Thoracic aorta (tissue), 2 donors: Measurements from ENCODE around the gene PIEZO2. TPM values are rescaled to one million over a fixed set of nuclear protein-coding genes. Genes with fewer than 3 reads are reported as not detected.

Source experiments
- ATAC-seq: fragments of 150-250 bp; one replicate; pipeline ENCODE4 v1.8.0; 2017; ENCODE audit warnings: low read depth; ENCODE audit not compliant: insufficient number of reproducible peaks, low FRiP score
- DNase-seq: peaks from one replicate; pipeline ENCODE4 v3.0.0-alpha.2; 2020; ENCODE audit warnings: low spot score
- H3K27ac ChIP-seq, 2 donors: fragments of 200-600 bp; sonication (generic); 1 replicate in 1 of 2; 2 replicates in 1 of 2; pipeline ENCODE4 v1.5.1; 2016; ENCODE audit warnings: mild to moderate bottlenecking in 2 of 2, moderate library complexity in 2 of 2
- H3K27me3 ChIP-seq: fragments of 200-600 bp; sonication (generic); replicated peaks from 2 replicates; pipeline ENCODE4 v1.6.0; 2016; ENCODE audit warnings: mild to moderate bottlenecking; ENCODE audit not compliant: insufficient read depth
- H3K36me3 ChIP-seq: fragments of 200-600 bp; sonication (generic); one replicate; pipeline ENCODE4 v1.5.1; 2016
- H3K4me1 ChIP-seq, 2 donors: fragments of 200-600 bp; sonication (generic); 1 replicate in 1 of 2; 2 replicates in 1 of 2; pipeline versions ENCODE4 v1.5.1 to v1.6.0; 2016; ENCODE audit warnings: low read depth in 2 of 2, mild to moderate bottlenecking in 1 of 2; ENCODE audit not compliant: control insufficient read depth in 1 of 2
- H3K4me3 ChIP-seq: fragments of 200-600 bp; sonication (generic); 2 replicates; pipeline ENCODE4 v1.5.1; 2016; ENCODE audit warnings: mild to moderate bottlenecking
- H3K9me3 ChIP-seq: fragments of 200-600 bp; sonication (generic); 2 replicates; pipeline ENCODE4 v1.5.1; 2016
- total RNA-seq, 2 donors: library from RNA; depleted of rRNA; stranded (reverse); fragments of >200 nt; gene quantifications; one replicate each; pipeline versions ENCODE4 v1.1.0 to v1.2.3, GENCODE V29; 2016
- TF ChIP-seq, protein P1 (sequence below): fragments of 200-600 bp; sonication (generic); IDR thresholded peaks from one replicate; pipeline ENCODE4 v1.5.1; 2019; ENCODE audit warnings: antibody characterized with exemption

The PIEZO2 gene
- total RNA-seq, 2 donors from 2014 or later, result 8.3 to 10.3 TPM

- no peaks in the 10 kb centered on the region for H3K27me3 ChIP-seq
- H3K36me3 ChIP-seq, result no peaks in the 10 kb centered on the region
- H3K27ac ChIP-seq, result no peak overlapping the region
- no peaks in the 10 kb centered on the region for H3K4me1 ChIP-seq
- TF ChIP-seq, protein P1, sequence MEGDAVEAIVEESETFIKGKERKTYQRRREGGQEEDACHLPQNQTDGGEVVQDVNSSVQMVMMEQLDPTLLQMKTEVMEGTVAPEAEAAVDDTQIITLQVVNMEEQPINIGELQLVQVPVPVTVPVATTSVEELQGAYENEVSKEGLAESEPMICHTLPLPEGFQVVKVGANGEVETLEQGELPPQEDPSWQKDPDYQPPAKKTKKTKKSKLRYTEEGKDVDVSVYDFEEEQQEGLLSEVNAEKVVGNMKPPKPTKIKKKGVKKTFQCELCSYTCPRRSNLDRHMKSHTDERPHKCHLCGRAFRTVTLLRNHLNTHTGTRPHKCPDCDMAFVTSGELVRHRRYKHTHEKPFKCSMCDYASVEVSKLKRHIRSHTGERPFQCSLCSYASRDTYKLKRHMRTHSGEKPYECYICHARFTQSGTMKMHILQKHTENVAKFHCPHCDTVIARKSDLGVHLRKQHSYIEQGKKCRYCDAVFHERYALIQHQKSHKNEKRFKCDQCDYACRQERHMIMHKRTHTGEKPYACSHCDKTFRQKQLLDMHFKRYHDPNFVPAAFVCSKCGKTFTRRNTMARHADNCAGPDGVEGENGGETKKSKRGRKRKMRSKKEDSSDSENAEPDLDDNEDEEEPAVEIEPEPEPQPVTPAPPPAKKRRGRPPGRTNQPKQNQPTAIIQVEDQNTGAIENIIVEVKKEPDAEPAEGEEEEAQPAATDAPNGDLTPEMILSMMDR, result no peak
- no peak for ATAC-seq
- no peaks in the 10 kb centered on the region for H3K9me3 ChIP-seq
- H3K4me3 ChIP-seq, result no peak overlapping the region
- no peak for DNase-seq
Measured at GRCh38 chr18:11066038-11066437, 83.3 kb downstream of the PIEZO2 start.

DNA sequence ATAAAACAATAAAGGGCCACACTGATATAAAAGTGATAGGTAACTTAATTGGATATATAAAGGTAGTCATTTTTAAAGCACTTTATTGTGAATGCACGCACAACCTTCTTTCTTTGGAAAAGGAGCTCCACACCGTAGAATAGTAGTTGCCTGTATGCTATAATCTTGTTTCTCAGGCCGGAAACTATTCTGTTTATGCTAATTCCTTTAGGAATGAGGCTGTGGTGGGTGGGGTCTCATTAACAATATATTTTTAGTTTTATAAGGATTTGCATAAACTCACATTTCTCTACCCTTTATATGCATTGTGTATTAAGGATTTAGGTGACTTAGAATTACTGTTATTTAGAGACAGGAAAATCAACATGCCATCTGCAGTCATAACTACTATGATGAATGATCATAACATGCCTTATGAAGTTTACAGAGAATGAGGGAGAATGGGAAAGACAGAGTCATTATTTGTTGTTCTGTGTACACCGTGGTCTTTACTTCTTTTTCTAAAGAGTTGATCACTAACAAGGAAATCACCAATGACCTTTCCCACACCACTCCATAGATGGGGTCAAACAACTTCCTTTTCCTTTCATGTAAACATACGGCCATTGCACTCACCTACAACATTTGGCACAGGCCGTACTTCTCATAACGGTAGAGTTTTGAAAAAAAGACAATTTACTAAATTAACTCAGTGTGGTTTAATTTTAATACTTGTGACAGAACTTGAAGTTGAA is 84.5 kb downstream of the PIEZO2 start:
- no peaks in the 10 kb centered on the region for H3K36me3 ChIP-seq
- no peaks in the 10 kb centered on the region for H3K9me3 ChIP-seq
- no peaks in the 10 kb centered on the region for H3K27me3 ChIP-seq
- no peak for ATAC-seq
- no peak overlapping the region for H3K27ac ChIP-seq
- DNase-seq, result no peak
- H3K4me1 ChIP-seq, result no peaks in the 10 kb centered on the region
- TF ChIP-seq, protein P1, result no peak
- H3K4me3 ChIP-seq, result no peak overlapping the region

- TF ChIP-seq, protein P1, result no peak
- Histone ChIP-seq H3K9me3 (no peaks in the 10 kb centered on the region), H3K4me1 (no peaks in the 10 kb centered on the region), H3K27me3 (no peaks in the 10 kb centered on the region), H3K4me3 (no peak overlapping the region), H3K27ac (no peak overlapping the region), H3K36me3 (no peaks in the 10 kb centered on the region)
- DNase-seq (no peak), ATAC-seq (no peak)
Measured at GRCh38 chr18:11064106-11064505, 85.3 kb downstream of the PIEZO2 start.

GRCh38 chr18:11055721-11056120 is 93.6 kb downstream of the PIEZO2 start:
- Histone ChIP-seq H3K27ac (no peak overlapping the region), H3K9me3 (no peaks in the 10 kb centered on the region), H3K4me1 (no peaks in the 10 kb centered on the region), H3K4me3 (no peak overlapping the region), H3K27me3 (no peaks in the 10 kb centered on the region), H3K36me3 (no peaks in the 10 kb centered on the region)
- ATAC-seq (peak; percentile 36), DNase-seq (no peak)
- TF ChIP-seq, protein P1, result no peak

DNA sequence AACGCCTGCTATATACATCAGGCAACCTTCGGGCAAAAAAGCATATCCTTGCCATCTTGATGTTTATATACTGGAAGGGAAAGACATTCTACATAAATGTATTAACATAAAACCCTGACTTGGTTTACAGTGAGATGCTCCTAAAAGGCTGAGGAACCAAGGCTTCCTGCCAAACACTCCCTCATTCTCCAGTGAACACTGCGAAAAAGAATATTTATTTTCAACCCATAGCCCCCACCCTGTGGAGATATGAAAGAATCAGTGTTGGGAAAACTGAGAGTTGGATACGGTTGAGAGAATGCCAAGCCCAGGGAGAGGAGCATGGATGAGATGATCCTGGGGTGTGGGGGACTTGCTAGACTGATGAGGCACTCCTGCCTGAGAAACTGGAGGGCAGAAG is 94.9 kb downstream of the PIEZO2 start:
- Histone ChIP-seq H3K4me3 (no peak overlapping the region), H3K9me3 (no peaks in the 10 kb centered on the region), H3K36me3 (no peaks in the 10 kb centered on the region), H3K27me3 (no peaks in the 10 kb centered on the region), H3K27ac (no peak overlapping the region), H3K4me1 (no peaks in the 10 kb centered on the region)
- DNase-seq, result no peak
- TF ChIP-seq, protein P1, result no peak
- no peak for ATAC-seq
